Hepatocyte (in vitro differentiated cells): Measurements from ENCODE around the gene SNX19. TPM values are rescaled to one million over a fixed set of nuclear protein-coding genes. Genes with fewer than 3 reads are reported as not detected.

ENCODE experiments used
- DNase-seq: peaks from one replicate; pipeline ENCODE4 v3.0.0-alpha.2; 2016; ENCODE audit warnings: low spot score
- H2AFZ ChIP-seq: fragments of 200-600 bp; sonication (generic); 2 replicates; pipeline ENCODE4 v1.6.0; 2016; ENCODE audit warnings: antibody characterized with exemption, mild to moderate bottlenecking
- H3K27ac ChIP-seq: fragments of 200-600 bp; sonication (generic); 2 replicates; pipeline ENCODE4 v1.5.1; 2016; ENCODE audit warnings: mild to moderate bottlenecking
- H3K27me3 ChIP-seq: fragments of 200-600 bp; sonication (generic); 2 replicates; pipeline ENCODE4 v1.6.1; 2016
- H3K36me3 ChIP-seq: fragments of 200-600 bp; sonication (generic); replicated peaks from 2 replicates; pipeline ENCODE4 v1.5.1; 2016; ENCODE audit warnings: low read depth; ENCODE audit not compliant: insufficient read depth
- H3K4me1 ChIP-seq: fragments of 200-600 bp; sonication (generic); 2 replicates; pipeline ENCODE4 v1.5.1; 2016; ENCODE audit warnings: mild to moderate bottlenecking, moderate library complexity; ENCODE audit not compliant: insufficient read depth
- H3K4me2 ChIP-seq: fragments of 200-600 bp; sonication (generic); 2 replicates; pipeline ENCODE4 v1.6.0; 2016
- H3K4me3 ChIP-seq: fragments of 200-600 bp; sonication (generic); 2 replicates; pipeline ENCODE4 v1.5.1; 2016; ENCODE audit warnings: mild to moderate bottlenecking
- H3K79me2 ChIP-seq: fragments of 200-600 bp; sonication (generic); 2 replicates; pipeline ENCODE4 v1.6.0; 2017; ENCODE audit warnings: mild to moderate bottlenecking
- H3K9me2 ChIP-seq: fragments of 200-600 bp; sonication (generic); replicated peaks from 2 replicates; pipeline ENCODE4 v1.6.0; 2017; ENCODE audit warnings: mild to moderate bottlenecking; ENCODE audit not compliant: insufficient read depth
- H3K9me3 ChIP-seq: fragments of 200-600 bp; sonication (generic); 2 replicates; pipeline ENCODE4 v1.5.1; 2016; ENCODE audit warnings: low read depth, mild to moderate bottlenecking
- H4K20me1 ChIP-seq: fragments of 200-600 bp; sonication (generic); 2 replicates; pipeline ENCODE4 v1.6.0; 2016; ENCODE audit warnings: mild to moderate bottlenecking; ENCODE audit not compliant: insufficient read depth, poor library complexity, severe bottlenecking
- EZH2 ChIP-seq: fragments of 200-600 bp; sonication (generic); IDR thresholded peaks from 2 replicates; pipeline ENCODE4 v1.6.1; 2016; ENCODE audit warnings: antibody characterized with exemption, mild to moderate bottlenecking, borderline replicate concordance
- EZH2phosphoT487 ChIP-seq: fragments of 200-600 bp; sonication (generic); IDR thresholded peaks from one replicate; pipeline ENCODE4 v1.6.1; 2018; ENCODE audit warnings: antibody characterized with exemption, mild to moderate bottlenecking, low read depth, moderate library complexity; ENCODE audit not compliant: unreplicated experiment, severe bottlenecking
- WGBS: methylation state at CpG from one replicate; pipeline ENCODE4 v1.1.6; 2016; ENCODE audit warnings: low lambda C conversion rate; ENCODE audit errors: missing lambda C conversion rate; 5-methylcytosine and 5-hydroxymethylcytosine counted together
- polyA plus RNA-seq: library from polyadenylated mRNA; unstranded; fragments of >200 nt; fragmentation: Nextera tagmentation; extraction: Ambion mirVana; gene quantifications from 2 replicates; pipeline ENCODE4 v1.2.1, GENCODE V29; 2016
- total RNA-seq: library from RNA; depleted of rRNA; stranded (reverse); fragments of >200 nt; gene quantifications from 2 replicates; pipeline ENCODE4 v1.2.3, GENCODE V29; 2014
- TF ChIP-seq, protein P1 (sequence below): fragments of 200-600 bp; sonication (generic); IDR thresholded peaks from 2 replicates; pipeline ENCODE4 v1.5.1; 2016; ENCODE audit warnings: antibody characterized with exemption, mild to moderate bottlenecking; ENCODE audit not compliant: poor library complexity

Gene SNX19
- total and polyA plus RNA-seq, 2 experiments from 2014 or later = 40.6 to 64.3 TPM

- Histone ChIP-seq H3K27me3 (no peaks in the 10 kb centered on the region), H3K4me1 (no peaks in the 10 kb centered on the region), H2AFZ (no peak overlapping the region), H3K27ac (no peak overlapping the region), H3K4me3 (no peak overlapping the region), H4K20me1 (no peaks in the 10 kb centered on the region), H3K9me2 (no peaks in the 10 kb centered on the region), H3K36me3 (no peaks in the 10 kb centered on the region), H3K9me3 (no peaks in the 10 kb centered on the region), H3K4me2 (no peak overlapping the region), H3K79me2 (no peaks in the 10 kb centered on the region)
- TF ChIP-seq, protein P1, sequence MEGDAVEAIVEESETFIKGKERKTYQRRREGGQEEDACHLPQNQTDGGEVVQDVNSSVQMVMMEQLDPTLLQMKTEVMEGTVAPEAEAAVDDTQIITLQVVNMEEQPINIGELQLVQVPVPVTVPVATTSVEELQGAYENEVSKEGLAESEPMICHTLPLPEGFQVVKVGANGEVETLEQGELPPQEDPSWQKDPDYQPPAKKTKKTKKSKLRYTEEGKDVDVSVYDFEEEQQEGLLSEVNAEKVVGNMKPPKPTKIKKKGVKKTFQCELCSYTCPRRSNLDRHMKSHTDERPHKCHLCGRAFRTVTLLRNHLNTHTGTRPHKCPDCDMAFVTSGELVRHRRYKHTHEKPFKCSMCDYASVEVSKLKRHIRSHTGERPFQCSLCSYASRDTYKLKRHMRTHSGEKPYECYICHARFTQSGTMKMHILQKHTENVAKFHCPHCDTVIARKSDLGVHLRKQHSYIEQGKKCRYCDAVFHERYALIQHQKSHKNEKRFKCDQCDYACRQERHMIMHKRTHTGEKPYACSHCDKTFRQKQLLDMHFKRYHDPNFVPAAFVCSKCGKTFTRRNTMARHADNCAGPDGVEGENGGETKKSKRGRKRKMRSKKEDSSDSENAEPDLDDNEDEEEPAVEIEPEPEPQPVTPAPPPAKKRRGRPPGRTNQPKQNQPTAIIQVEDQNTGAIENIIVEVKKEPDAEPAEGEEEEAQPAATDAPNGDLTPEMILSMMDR = no peak
- TF ChIP-seq EZH2phosphoT487 (no peak), EZH2 (no peak)
- WGBS = 74% methylated on average over 8 of the region's 8 CpGs
- DNase-seq = no peak
Observed at GRCh38 chr11:130868086-130868710, 48.1 kb downstream of the SNX19 start.

DNA sequence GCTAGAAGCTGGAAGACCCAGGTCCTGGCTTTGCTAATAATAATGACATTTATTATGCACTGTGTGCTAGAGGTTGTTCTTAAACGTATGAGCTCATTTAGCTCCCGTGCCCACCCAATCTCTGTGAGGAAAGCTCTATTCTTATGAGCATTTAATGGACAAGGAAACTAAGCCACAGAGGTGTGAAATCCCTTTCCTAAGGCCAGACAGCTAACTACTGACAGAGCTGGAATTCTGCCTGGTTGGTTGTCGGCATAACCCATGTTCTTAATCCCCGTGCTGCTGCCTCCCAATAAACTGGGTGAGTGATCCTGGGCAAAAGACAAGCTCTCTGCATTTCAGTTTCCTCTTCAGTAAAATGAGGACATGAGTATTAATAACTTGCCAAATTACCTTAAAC is 49.4 kb downstream of the SNX19 start:
- Histone ChIP-seq H3K9me2 (no peaks in the 10 kb centered on the region), H3K4me2 (no peak overlapping the region), H3K36me3 (no peaks in the 10 kb centered on the region), H3K9me3 (no peaks in the 10 kb centered on the region), H3K27ac (no peak overlapping the region), H3K27me3 (no peaks in the 10 kb centered on the region), H2AFZ (no peak overlapping the region), H3K4me3 (no peak overlapping the region), H4K20me1 (no peaks in the 10 kb centered on the region), H3K4me1 (peaks cover under 1% of the 10 kb centered on the region), H3K79me2 (no peaks in the 10 kb centered on the region)
- no peak for DNase-seq
- 61% methylated on average over 4 of the region's 4 CpGs for WGBS
- TF ChIP-seq, protein P1 = no peak
- TF ChIP-seq EZH2phosphoT487 = no peak
- no peak for TF ChIP-seq EZH2

- Histone ChIP-seq H3K27me3 (no peaks in the 10 kb centered on the region), H3K4me1 (peaks cover 4% of the 10 kb centered on the region), H4K20me1 (no peaks in the 10 kb centered on the region), H2AFZ (no peak overlapping the region), H3K9me2 (no peaks in the 10 kb centered on the region), H3K79me2 (no peaks in the 10 kb centered on the region), H3K4me2 (no peak overlapping the region), H3K27ac (peak overlapping the region; percentile 50), H3K9me3 (no peaks in the 10 kb centered on the region), H3K4me3 (no peak overlapping the region), H3K36me3 (no peaks in the 10 kb centered on the region)
- TF ChIP-seq EZH2 (no peak), EZH2phosphoT487 (no peak)
- TF ChIP-seq, protein P1 = no peak
- 69% methylated on average over 7 of the region's 7 CpGs for WGBS
- peak; percentile 26 for DNase-seq
Observed at GRCh38 chr11:130865774-130866114, 50.5 kb downstream of the SNX19 start.
